ENCODE results near the gene THOC5.

Gene THOC5

GRCh38 chr22:29470159-29470855 lies 83.2 kb downstream of the THOC5 start:
- DNase-seq, result peak in 1 of 2 experiments; percentile 1

- DNase-seq, result no peak
These were observed 83.8 kb downstream of the THOC5 start for GRCh38 chr22:29469755-29470154.

GRCh38 chr22:29464581-29464980 lies 89.0 kb downstream of the THOC5 start:
- no peak for DNase-seq

- DNase-seq, result no peak
These were observed 89.9 kb downstream of the THOC5 start for GRCh38 chr22:29463629-29464028.

- no peak for DNase-seq
These were observed 92.3 kb downstream of the THOC5 start for GRCh38 chr22:29461263-29461662.

- no peak for DNase-seq
These were observed 93.8 kb downstream of the THOC5 start for GRCh38 chr22:29459773-29460172.

GRCh38 chr22:29458551-29458950 lies 95.0 kb downstream of the THOC5 start:
- peak in 1 of 2 experiments; percentile 1 for DNase-seq

GRCh38 chr22:29457730-29458129 lies 95.8 kb downstream of the THOC5 start:
- DNase-seq, result no peak

- no peak for DNase-seq
These were observed 97.3 kb downstream of the THOC5 start for GRCh38 chr22:29456211-29456671.
